Putamen (tissue), 1 donor: ENCODE results near the gene MRPL21.
"Not testable (repeated sequence)": the region's sequence is repeated elsewhere in the genome, so short reads cannot be mapped to it uniquely, and the experiment has no call there.

ENCODE experiments used
- DNase-seq: peaks from one replicate; pipeline ENCODE4 v3.0.0-alpha.2; 2016; ENCODE audit warnings: low spot score

The MRPL21 gene

DNA sequence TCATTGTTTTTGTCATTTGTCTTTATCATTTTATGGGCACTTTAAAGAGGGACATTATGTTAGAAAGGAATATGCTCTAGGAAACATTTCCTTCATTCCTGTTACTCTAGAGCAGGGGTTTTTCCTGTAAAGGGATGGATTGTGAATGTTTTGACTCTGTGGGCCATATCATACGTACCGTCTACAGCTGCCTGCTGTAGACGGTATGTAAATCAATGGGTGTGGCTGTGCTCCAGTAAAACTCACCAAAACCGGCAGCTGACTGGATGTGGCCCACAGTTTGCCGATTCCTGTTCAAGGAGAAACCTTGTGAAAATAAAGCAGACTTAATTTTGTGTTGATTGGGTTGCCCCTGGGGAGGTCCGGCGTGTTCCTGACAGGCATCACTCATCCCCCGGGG, 7.3 kb upstream of the MRPL21 start:
- DNase-seq, result no peak

DNA sequence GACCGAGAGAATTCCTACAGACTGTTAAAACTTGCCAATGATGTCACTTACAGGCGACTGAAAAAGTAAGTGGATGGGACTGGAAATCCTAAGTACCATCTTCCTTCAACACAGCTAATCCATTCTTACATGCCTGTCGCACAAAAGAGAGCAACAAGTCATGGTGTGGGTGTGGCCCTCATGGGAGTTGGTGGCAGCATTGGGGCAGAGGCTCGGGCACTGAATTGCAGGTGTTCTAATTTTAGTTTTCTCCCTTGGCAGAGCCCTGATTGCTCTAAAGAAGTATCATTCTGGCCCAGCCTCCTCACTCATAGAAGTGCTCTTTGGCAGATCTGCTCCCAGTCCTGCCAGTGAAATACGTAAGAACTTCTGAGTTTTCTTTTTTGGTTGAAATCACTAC, 4.6 kb upstream of the MRPL21 start:
- DNase-seq, result no peak

DNA sequence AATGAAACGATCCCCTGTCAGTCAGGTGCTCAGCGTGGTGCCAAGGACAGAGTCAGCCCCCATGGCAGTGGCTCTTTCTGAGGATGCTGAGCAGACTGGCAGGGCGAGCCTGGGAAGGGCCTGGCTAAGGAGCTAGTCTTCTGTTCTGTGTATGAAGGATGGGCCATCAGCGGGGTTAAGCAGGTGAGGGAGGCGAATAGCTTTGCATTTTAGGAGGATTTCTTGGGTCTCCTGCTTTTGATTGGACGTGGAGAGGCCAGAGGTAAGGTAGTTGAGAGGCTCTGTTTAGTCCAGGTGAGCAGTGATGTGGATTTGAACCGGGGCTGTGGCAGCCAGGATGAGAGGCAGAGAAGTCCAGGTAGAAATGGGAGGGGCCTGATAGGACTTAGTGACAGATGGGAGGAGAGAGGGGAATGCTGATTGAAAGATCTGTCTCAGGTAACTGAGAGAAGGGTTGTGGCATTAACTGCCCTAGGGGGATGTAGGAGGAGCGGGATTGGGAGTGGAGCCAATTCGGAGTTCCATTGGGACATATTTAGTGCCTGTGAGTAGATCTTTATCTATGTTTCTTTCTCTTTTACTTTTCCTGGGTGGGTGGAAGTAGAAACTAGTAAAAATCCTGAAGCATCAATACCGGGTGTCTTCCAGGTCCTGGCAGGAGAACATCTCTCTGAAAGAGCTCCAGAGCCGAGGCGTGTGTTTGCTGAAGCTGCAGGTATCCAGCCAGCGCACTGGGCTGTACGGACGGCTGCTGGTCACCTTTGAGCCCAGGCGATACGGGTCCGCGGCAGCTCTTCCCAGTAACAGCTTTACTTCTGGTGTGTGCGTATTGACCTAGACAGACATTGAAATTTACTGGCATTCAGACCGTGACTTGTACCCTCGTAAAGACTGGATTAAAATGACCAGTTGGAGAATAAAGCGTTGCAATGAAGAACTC, 2.1 kb upstream of the MRPL21 start:
- no peak for DNase-seq

DNA sequence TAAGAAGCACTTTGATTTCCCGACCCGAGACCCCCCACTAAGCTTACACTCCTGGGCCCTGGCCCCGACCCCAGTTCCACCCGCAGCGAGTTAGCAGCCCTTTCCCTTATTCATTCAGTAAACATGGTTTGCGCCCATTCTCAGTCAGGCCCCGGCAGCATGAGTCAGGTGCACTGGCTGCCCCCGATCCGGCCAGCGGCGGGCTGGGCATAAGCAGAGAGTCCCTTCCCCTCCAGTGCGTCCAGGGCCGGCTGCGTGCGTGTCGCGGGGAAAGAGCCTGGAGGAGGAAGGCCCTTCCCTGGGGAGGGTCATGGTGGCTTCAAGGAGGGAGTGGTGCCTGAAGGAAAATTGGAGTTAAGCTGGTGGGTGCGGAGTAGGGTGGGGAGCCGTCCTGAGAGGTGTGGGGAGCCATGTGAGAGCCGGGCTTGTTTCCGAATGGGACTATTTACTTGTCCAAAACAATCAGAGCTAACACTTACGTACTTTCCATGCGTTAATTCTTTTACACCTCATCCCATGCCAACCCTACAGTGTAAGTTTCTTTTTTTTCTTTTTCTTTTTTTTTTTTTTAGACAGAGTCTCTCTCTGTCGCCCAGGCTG, 716 bp upstream of the MRPL21 start:
- DNase-seq, result no peak

DNA sequence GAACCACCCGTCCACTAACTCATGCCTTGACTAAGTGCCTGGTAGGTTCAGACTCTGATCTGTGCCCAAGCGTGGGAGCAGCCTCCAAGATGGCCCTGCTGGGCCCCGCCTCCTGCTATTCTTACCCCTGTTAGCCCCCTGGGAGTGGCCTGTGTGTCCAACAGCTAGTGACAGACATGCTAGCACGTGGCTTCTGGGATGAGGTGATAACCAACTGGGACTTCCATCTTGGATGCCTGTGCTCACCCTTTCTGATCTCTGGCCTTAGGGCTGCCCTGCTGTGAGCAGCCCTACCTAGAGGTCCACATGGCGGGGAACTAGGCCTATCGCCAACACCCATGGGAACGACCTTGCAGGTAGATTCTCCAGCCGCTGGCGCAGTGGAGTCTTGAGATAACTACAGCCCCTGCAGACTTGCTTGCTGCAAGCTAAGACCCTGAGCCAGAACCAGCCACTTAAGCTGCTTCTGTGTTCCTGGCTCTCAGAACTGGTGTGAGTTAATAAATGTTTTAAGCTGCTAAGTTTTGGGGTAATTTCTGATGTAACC, 2.7 kb downstream of the MRPL21 start:
- DNase-seq, result no peak

DNA sequence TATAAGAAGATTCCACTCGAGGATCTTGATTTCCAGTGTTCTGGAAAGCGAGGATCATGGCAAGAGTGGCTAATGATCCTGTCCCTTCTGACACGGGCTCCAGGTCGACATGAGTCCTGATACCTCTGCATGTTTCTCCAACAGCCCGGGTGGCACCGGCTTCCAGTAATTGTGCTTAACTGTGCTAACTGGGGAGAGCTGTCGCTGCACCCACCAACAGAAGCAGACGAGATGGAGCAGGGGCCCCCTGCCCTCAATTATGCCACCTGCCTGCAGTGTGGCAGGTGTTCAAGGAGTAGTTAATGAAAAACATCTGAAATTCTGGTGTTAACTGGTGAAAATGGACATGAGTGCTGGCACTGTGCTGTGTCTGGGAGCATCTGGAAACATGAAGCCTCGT, 6.2 kb downstream of the MRPL21 start:
- DNase-seq, result no peak

DNA sequence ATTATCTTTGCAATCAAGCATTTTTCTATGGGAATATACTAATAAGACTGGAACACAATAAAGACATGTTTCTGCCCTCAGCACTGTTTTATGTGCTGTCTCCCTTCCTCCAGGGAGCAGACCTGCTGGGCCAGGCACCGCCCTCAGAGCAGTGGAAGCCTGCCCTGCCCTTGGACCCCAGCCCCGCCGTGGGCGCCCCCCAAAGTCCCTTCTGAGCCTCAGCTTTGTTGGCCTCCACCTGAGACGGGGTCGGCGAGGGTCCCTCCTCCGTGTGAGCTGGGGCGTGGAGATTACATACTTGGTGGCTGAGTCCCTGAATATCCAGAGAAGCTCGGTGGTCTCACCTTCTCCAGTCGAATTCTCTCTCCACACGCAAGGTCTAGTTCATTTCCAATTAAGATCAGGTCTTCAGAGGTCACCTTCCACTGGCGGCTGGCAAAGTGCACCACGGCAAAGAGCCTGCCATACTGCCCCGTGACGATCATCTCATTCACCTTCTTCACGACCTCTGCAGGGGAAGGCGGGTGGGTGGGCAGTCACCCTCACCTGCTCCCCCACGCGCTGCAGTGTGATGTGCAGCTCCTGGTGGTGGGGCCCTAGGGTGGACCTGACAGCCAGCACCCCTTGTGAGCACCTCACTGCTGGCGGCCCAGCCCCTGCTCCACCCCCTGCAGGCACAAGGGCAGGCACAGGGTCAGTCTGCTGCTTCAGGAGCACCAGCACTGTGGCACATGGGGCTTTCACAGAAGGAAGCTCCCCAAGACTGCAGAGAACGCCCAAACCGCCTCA, 7.3 kb downstream of the MRPL21 start:
- DNase-seq, result no peak

DNA sequence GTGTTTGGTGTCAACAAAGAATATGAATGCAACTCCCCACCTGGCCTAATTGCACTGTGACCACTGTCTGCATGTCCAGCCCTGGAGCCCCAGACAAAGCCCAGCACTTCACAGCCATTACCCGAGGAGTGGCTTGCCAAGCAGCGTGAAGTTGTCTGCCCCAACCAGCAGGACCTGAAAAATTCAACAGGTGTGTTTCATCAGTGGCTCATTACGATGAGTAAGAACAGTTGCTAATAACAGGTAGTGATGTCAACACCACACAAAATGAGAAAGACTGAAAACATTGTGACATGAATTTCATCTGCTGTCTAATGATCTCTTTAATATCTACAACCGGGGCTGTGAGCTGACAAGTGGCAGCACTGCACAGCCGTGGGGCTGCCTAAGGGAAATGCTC, 10.3 kb downstream of the MRPL21 start:
- no peak for DNase-seq

DNA sequence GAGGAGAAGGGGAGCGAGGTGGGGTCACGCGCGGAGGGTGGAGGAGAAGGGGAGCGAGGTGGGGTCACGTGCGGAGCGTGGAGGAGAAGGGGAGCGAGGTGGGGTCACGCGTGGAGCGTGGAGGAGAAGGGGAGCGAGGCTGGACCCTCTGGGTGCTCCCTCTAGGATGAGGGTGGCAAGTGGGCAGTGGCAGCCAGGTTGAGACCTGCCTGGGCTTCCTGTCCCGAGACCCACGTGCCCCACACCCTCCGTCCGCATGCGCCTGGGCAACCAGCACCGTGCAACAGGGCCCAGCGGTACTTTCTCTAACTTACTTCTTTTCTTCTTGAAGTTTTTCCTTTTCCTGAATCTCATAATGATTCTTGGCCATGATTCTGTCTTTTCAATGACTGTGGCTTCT, 11.1 kb downstream of the MRPL21 start:
- DNase-seq, result no peak

DNA sequence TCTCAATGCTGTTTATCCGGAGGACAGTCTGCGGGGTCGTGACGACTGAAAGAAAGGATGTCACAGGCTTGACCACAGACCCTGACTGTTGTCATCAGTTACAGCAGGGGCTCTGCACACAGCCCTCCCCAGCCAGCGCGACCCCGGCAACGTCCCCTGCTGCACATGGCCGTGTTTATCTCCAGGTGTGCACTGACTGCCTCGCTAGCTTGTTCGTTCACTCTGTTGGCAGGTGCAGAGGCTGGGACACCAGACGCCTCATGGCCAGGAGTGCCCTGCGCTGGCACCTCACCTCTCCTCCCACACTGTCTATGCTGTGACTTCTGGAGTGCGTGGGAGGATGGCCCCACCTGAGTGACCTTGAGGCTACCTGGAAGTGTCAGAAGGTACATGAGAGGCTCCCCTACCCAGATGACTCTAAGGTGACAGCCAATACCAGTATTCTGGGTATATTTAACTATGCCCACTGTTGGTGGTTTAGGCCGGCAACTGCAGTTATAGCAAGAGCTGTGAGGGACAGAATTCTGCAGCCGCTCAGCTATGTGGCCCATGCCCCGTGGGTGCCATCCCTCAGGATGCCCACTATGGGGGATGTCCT, 12.2 kb downstream of the MRPL21 start:
- DNase-seq, result no peak

DNA sequence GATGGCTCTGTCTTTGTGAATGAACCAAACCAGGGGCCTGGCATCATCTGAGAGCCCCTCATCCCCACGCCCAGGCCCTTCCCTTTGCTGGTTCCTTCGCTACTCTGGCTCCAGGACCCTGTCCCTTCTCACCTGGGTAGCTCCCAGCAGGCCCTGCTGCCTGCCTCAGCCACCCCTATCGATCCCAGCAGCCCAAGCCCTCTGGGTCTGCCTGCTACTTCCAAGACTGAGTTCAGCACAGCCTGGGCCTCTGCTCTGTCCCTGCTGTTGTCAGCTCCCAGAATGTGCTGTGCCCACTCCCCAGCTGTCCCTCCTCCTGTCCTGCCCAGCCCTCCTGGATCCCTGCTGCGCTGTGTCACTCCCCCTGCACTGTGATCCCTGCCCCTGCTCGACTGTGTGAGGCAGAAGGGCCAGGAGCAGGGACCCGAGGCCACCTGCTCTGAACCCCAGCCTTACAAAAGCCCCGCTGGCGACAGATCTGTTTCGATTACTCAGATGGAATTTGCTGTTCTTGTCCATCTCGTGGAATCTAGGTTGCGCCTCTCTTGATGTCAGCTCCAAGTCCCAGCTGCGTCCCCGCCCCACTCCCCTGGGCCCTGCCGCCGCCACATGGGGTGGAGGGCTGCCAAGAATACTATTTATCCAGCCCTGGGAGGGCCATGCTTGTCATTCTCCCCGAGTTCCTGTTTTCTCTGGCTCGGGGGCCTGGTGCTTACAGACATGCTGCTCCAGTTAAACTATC, 13.0 kb downstream of the MRPL21 start:
- peak; percentile 56 for DNase-seq

DNA sequence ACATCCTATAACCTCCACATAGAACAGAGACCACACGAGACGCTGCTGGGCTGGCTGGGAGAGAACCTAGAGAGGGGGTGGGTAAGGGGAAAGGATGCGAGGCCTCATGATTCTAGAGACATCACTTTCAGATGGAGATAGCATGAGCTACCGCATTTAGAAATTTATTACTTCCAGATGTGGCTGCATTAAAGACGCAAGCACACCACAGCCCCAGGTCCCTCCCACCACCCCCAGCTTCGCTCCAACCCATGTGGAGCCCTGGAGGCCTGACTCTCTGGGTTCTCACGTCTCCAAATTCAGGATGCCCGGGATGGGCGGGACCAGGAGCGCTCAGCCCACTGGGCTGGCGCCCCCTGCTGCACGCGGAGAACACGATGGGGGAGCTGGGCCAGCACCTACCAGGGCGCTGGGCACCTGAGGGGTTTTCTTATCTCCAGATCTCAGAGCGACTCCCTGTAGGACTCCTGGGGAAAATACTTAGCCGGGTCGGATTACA, 13.6 kb downstream of the MRPL21 start:
- DNase-seq, result no peak

DNA sequence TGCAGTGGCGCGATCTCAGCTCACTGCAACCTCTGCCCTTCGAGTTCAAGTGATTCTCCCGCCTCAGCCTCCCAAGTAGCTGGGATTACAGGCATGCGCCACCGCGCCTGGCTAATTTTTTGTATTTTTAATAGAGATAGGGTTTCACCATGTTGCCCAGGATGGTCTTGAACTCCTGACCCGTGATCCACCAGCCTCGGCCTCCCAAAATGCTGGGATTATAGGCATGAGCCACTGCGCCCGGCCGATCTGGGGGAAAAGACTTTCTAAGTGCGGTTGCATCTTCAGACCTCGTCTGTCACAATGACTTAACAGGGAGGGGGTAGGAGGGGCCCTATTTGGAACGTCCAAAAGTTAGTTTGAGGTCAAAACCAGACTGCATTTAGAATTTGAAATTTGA, 18.8 kb downstream of the MRPL21 start:
- DNase-seq, result not testable (repeated sequence)

DNA sequence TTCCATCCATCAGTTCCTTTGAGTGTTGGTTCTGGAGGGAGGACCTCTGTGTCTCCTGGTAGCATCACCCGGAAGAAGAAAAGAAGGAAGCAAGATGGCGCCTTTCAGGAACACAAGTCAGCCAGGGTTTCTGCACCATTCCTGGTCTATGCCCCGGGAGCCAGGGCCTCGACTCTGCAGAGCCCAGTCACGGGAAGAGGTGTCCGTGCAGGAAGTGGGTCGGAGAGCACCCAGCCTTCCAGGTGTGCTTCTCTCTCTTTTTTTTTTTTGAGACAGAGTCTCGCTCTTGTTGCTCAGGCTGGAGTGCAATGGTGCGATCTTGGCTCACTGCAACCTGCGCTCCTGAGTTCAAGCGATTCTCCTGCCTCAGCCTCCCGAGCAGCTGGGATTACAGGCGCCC, 21.2 kb downstream of the MRPL21 start:
- no peak for DNase-seq

DNA sequence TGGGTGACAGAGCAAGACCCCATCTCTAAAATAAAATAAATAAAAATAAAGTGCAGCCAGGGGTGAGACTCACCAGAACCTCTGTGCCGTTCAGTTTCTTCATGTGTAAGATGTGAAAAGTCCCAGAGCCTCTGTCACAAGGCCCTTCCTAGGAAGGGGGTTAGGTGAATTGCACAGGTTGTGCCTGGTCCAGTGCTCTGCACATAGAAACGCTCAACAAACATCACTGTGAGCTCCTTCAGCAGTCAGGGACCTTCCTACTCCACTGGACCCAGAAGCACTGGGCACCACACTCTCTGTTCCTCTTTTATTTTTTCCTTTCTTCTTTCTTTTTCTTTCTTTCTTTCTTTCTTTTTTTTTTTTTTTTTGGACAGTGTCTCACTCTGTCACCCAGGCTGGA, 22.3 kb downstream of the MRPL21 start:
- no peak for DNase-seq

DNA sequence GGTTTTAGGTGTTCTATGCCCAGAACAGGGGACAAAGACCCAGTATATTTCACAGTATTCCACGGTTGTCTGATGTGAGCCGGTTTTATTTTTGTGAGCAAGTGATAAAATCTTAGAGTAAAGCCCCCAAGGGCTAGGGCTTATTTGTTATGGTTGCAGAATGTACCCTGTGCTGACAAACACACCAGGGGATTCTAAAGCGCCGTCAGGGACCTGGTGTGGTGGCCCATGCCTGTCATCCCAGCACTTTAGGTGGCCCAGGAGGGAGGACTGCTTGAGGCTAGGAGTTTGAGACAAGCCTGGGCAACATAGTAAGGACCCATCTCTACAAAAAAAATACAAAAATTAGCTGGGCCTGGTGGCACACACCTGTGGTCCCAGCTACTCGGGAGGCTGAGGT, 22.8 kb downstream of the MRPL21 start:
- DNase-seq, result no peak

DNA sequence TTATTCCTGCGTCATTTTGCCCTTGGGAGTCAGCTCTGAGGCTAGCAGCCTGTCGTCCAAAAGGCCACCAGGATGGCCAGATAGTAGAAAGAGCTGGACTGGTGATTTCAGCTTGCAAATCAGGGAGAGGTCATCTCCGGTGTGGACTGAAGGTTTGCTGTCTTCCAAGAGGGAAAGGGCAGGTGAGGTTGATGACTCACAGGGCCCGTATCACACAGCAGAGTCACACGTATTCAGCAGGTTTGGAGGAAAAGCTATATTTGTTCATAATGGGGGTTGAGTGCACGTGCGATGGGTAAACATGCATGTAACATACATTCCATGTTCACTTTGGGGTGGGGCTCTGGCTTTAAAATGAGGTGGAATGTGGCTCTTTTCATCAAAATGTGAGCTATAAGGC, 25.6 kb downstream of the MRPL21 start:
- no peak for DNase-seq

DNA sequence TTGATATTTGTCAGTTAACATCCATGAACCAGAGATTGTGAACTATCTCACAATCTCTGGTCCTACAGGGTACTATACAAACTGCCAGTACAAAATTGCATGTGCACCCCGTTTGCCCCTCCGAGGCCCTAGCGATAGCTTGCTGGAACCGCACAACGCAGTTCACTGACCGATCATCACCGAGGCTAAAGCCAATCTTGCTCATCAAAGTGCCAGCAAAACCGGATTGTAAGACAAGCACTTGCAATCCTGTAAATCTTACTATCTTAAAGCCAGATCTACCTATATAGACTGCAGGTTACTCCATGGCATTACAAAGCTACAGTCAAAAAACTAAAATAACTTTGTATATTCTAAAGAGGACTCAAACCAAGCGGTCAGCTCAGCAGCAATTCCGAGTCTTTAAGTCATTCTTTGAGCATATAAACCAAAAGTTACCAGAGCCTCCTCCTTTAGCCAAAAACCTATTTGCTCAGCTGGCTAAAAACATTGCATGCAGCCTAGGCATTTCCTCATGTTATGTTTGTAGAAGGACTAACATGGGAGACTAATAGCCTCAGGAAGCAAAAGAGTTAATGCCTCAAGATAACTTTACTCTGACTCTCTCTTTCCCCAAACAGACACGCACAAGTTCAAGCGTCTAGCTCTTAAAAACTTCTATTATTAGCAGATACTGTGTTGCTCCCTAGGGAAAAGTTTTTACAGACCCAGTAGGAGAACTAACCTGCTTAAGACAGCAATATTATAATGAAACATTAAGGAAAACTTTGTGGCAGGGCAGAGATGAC, 31.2 kb downstream of the MRPL21 start:
- no peak for DNase-seq

DNA sequence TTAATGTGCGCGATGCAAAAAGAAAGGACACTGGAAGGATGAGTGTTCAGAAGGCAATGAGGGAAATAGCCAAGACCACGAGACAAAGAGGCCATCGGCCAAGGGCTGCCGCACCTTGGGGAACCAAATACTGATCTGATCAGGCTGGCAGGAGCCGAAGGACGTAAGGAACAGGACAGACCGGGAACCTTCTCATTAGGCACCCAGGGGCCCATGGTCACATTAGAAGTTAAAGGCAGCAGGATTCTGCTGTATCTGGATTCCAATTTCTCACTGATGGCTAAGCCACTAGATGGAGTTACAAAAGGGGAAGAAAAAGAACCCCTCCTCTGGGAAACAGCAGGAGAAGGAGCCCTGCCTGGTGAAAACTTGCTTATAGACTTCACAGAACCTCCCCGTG, 33.2 kb downstream of the MRPL21 start:
- DNase-seq, result no peak

DNA sequence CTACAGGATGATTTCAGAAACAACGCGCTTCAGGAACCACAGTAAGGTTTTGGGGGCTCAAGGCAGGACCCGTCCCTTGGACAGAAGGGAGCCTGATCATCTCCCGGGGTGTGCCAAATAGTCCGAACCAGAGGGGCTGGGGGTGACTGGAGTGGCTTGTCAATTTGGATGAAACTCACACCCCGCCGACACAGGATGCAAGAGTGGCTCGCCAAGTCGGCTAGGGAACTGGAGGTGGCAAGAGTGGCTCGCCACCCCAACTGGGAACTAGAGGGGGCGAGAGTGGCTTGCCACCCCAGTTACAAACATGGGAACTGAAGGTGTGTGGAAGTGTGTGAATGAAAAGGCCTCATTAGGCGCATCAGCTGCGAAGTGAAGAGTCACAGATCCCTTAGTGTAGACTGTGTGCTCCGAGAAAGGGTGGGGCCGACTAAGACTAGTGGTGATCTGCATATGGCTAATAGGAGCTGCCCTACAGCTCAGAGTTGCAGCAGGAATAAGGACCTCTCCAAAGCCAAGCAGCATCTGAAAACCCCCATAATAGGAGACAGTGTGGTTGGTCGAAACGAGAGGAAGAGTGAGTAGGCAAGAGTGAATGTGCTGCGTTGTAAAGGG, 35.3 kb downstream of the MRPL21 start:
- DNase-seq, result no peak
